ENCODE data around the gene PDLIM7.
A peak's percentile ranks its signal among the peaks of the same experiment; 100 is the strongest.
"Not testable (repeated sequence)": the region's sequence is repeated elsewhere in the genome, so short reads cannot be mapped to it uniquely, and the experiment has no call there.

PDLIM7 gene

GRCh38 chr5:177497292-177498012 lies at the start of gene PDLIM7:
Gene PDLIM7, minus strand, starts transcription at chr5:177497604. Its CDS starts 1,092 bp downstream, at chr5:177496512.
- DNase-seq, result peak; percentile 82

- DNase-seq, result peak; percentile 32
These were observed 48.9 kb upstream of the PDLIM7 start for GRCh38 chr5:177546258-177546741.

- no peak for DNase-seq
These were observed 48.3 kb upstream of the PDLIM7 start for GRCh38 chr5:177545487-177546257.

- DNase-seq, result no peak
These were observed 45.5 kb upstream of the PDLIM7 start for GRCh38 chr5:177542816-177543465.

GRCh38 chr5:177540438-177540837 lies 43.0 kb upstream of the PDLIM7 start:
- no peak for DNase-seq

DNA sequence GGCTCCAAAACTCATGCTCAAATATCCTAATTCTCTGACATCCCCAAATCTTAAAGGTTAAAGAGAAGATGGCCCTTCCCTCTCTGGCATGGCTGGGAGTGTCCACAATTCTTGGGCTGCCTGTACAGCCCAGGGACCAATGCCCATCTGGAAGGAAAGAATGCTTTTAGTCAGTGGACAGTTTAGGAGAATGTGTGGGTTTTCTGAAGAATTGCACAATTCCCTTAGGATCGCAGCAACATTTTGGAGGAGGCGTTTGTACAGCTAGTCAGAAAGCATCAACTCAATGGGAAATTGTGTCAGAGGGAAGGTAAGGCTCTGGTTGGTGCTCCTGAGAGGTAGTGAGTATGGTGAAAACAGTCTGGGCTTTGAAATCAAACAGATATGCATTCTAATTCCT lies 42.0 kb upstream of the PDLIM7 start:
- DNase-seq, result no peak

GRCh38 chr5:177538876-177539275 lies 41.5 kb upstream of the PDLIM7 start:
- DNase-seq, result no peak

DNA sequence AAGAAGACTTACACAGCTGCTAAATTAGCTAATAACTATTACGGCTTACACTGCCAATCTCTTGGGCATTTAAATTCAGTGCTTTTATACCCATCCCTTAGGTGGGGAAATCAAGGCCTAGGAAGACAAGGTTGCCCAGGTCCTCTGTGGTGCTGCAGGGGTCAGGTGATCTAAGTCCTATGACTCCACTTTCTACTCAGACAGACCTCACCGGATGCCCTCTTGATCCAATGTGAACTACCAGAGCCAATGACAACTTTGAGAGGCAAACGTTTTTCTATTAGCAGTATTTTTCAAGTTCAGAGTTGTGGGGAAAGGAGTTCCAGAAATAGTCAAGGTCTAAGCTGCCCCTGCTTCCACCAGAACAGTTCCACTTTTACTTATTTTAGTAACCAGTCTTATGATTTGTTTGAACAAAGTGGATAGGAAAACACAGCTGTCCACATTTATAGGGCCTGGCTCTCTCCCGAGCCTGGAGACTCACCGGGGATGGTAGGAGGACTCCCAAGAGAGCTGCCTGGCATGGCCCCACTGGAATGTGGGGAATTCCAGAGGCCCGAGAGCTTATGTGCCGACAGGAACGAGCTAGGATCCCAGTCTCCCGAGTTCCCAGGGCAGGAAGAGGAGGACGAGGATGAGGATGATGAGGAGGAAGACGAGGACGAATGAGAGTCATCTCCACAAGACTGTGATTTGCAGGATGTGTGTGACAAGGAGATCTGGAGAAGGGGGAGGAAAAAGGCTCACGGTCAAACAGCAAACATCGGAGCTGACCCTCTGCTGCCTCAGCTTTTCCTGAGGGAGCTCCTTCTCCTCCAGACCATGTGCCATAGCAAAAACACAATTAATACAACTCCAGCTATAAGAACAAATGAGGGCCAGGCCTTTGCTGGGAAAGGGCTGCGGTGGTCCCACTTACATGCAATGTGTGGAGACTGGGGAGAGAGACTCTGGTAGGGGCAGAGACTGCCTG lies 40.3 kb upstream of the PDLIM7 start:
- DNase-seq, result no peak

- no peak for DNase-seq
These were observed 39.0 kb upstream of the PDLIM7 start for GRCh38 chr5:177536386-177536785.

DNA sequence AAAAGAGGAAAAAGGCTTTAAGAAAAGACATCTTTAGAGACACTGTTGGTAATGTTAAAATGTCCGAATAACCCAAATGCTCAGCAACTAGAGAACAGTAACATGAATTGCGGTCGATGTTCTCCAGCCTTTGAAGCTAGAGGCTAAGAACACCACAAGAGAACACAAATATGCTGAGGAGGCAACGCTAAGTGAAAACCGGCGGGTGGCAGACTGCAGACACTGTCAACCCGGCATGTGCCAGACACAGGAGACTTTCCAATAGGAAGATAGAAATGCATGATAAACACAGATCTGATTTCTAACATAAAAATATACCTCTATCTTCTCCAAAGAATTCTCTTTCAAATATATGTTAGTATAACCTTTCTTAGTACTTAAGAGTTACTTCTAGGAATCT lies 37.7 kb upstream of the PDLIM7 start:
- DNase-seq, result no peak

- DNase-seq, result not testable (repeated sequence)
These were observed 37.0 kb upstream of the PDLIM7 start for GRCh38 chr5:177534433-177534832.

DNA sequence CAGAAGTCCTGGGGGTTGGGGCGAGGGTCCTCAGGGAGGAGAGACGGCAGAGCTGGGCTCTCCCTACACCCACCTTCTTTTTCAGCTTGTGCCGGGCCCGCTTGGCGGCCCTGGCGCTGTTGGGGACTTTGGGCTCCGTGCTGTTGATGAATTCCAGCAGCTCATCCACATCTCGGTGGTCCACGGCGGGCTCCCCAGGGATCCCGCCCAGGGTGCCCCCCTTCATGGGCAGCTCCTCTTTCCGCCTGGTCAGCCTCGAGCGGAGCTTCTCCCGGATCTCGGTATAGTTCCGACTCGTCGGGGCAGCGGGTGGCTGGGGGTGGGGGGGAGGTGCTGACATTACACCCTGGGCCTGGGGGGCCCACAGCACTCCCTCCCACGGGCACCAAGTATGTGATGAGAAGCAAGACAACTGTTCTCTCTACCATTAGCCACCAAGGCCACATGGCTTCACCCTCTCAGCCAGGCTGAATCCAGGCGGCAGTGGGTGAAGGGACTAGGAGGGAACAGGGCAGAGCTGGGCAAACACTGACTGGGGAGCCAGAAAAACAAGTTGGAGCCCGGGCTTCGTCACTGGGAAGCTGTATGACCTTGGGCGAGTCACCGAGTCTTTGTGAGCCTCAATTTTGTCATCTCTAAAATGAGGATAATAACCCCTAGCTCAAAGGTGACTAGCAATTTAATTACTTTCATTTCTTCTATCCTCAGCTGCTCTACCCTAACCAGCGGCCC lies 34.0 kb upstream of the PDLIM7 start:
- DNase-seq, result no peak

DNA sequence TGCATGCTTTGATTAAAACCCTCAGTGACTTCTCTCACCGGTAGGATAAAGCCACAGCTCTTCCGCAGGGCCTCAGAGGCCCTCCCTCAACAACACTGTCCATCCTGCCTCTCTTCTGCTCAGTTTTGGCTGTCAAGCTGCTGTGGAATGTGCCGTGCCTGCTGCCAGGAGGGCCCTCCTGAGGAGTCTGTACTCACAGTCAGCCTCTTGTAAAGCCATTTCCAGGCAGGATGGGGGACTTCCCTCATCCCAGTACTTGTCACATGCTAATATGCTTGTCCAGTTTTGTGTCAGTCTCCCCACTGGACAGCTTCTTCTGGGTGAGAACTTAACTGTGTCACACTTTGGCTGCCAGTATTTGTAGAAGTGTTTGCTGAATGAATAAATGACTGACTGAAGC lies 33.2 kb upstream of the PDLIM7 start:
- DNase-seq, result no peak

GRCh38 chr5:177529247-177530203 lies 32.1 kb upstream of the PDLIM7 start:
- DNase-seq, result no peak

DNA sequence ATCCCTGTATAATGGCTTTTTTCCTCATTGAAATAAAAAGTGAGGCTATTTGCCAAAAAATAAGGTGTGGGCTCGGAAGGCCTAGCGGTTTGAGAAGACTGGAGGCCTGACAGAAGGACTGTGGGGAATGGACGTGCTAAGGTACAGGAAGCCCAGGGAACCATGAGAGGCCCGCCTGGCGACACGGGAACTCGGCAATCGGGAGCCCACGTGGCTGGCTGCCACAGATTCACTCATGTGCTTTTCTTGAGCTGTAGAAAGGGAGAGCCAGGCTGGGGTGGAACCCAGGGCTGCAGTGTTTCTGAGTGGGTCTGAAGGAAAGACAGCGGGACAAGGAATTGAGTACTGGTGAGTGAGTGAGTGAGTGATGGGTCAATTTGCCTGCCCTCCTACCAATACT lies 31.2 kb upstream of the PDLIM7 start:
- DNase-seq, result no peak

DNA sequence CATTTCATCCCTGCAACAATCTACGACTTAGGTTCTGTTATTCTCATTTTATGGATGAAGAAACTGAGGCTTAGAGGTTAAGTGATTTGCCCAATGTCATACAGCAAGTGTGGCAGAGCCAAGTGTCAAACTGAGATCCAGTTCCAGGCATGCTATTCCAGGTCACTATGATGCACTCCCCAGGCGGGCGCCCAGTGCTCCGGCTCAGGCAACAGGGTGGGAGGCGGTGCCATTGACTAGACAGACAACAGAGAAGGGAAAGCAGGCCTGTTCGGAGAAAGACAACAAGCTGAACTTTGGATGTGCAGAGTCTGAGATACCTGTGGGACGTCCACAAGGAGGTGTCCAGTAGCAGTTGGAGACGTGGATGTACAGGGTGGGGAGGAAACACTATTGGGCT lies 30.2 kb upstream of the PDLIM7 start:
- DNase-seq, result no peak

- DNase-seq, result no peak
These were observed 29.4 kb upstream of the PDLIM7 start for GRCh38 chr5:177526791-177527190.

GRCh38 chr5:177526191-177526590 lies 28.8 kb upstream of the PDLIM7 start:
- no peak for DNase-seq

DNA sequence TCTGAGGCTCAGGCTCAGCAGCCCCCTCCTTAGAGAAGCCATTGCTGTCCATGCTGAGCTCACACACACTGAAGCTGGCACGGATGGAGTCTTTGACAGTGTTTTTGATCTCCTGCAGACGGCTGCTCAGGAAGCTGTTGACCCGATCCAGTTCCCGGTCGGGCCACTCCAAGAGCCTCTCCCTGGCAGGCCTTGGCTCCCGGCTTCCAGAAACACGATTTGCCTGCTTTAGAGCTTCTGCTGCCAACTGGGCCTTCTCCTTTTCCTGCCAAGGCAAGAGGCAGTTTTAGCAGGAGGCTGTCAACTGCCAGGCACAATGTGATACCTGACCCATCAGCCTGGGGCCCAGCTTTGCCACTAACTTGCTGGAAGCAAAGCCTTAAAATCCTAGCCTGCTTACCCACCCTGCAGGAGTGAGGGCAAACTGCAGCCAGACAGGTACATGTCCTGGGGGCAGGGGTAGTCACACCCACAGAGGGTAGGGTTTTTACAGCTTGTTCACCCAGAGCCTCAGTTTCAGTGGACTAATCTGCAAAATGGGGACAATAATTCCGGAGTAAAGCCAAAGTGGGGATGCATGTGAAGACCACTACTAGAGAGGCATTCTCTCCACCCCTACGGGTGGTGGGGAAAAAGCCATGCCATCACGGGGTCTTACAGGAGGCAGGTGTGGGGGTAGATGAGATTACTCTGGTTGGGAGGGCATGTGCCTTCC lies 27.7 kb upstream of the PDLIM7 start:
- DNase-seq, result no peak

DNA sequence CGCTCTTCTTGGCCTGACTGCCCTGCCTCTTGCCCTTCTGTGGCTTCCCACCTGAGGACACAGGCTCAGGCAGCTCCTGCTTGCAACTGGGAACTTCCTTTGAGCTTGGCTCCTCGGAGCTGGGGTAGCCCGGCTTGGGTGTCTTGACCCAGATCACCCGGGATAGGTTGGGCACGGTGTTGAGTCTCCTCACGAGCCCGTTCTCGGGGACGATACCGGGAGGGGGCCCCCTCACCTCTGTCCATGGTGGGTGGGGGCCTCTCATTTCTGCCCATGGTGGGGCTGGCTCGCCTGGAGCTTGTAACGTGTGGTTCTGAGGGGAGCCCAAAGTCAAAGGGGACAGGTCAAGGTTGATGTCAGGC lies 27.1 kb upstream of the PDLIM7 start:
- no peak for DNase-seq

Data from NCI-H1694 (cell line).